ENCODE data around the gene MTF1.

GRCh38 chr1:37851262-37851661 lies 8.1 kb downstream of the MTF1 start:
- TF ChIP-seq, protein P1, sequence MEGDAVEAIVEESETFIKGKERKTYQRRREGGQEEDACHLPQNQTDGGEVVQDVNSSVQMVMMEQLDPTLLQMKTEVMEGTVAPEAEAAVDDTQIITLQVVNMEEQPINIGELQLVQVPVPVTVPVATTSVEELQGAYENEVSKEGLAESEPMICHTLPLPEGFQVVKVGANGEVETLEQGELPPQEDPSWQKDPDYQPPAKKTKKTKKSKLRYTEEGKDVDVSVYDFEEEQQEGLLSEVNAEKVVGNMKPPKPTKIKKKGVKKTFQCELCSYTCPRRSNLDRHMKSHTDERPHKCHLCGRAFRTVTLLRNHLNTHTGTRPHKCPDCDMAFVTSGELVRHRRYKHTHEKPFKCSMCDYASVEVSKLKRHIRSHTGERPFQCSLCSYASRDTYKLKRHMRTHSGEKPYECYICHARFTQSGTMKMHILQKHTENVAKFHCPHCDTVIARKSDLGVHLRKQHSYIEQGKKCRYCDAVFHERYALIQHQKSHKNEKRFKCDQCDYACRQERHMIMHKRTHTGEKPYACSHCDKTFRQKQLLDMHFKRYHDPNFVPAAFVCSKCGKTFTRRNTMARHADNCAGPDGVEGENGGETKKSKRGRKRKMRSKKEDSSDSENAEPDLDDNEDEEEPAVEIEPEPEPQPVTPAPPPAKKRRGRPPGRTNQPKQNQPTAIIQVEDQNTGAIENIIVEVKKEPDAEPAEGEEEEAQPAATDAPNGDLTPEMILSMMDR (conservative IDR thresholded peaks at IDR 0.05 in 1 of 2, IDR thresholded peaks at IDR 0.05 in 1 of 2; ENCODE audit: low read depth in 1 of 2, low read length in 2 of 2) = no peak
- TF ChIP-seq EZH2 (IDR thresholded peaks at IDR 0.05; ENCODE audit: low read length, missing control alignments) = no peak

Data from fibroblast of lung (primary cell).